ENCODE measurements around the gene ADISSP. TPM values are rescaled to one million over a fixed set of nuclear protein-coding genes. Genes with fewer than 3 reads are reported as not detected.

Gene ADISSP
- total RNA-seq, 1 experiment from 2014 or later, result 99.4 TPM

DNA sequence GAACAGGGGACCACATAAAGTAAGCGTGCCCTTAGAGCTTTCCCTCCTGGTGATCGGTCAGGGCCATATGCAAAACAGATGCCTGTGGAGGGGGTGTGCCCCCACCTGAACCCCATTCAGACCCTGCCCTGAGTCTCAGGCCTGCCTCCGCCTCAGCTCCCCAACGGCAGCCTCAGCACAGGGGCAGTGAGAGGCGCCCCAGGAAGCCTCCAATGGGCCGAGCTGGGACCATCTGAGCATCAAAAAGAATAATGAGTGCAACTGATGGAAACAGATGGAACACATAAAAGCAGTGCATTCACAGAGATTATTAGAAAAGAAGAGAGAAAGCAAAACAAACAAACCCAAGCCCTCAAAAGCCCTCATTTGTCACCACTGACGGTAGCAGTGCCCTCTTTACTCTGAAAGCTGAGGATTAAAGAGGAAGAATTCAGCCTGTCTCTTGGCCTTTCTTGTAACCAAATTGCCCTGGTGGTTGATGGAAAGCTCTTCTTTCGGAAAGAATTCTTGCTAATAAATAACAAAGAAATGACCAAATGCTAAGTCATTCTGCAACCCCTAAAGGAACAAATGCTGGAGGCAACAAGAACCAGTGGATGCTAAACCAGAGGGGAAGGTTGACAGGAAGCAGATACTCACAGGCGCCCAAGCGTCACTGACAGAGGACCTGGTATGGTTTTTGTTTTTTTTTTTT, 6.8 kb downstream of the ADISSP start:
- Histone ChIP-seq H4K20me1 (ENCODE audit: insufficient read depth) (no peaks in the 10 kb centered on the region), H3K9ac (ENCODE audit: low read length) (no peak overlapping the region), H3K4me1 (ENCODE audit: control insufficient read depth in 1 of 2, insufficient read depth in 2 of 2, low read length in 2 of 2) (no peaks in the 10 kb centered on the region; a peak in 1 of 4 replicates), H3K27me3 (ENCODE audit: insufficient read depth, low read length) (no peaks in the 10 kb centered on the region), H3K36me3 (ENCODE audit: control insufficient read depth in 1 of 2, insufficient read depth in 2 of 2, low read length in 2 of 2) (peaks cover 3 to 31% of the 10 kb centered on the region in 2 experiments; a peak in 2 of 4 replicates), H3K9me2 (ENCODE audit: insufficient read depth) (no peaks in the 10 kb centered on the region), H3K4me2 (ENCODE audit: low read length) (no peak overlapping the region), H3K27ac (ENCODE audit: low read depth, low read length) (no peak overlapping the region), H3K9me3 (ENCODE audit: control insufficient read depth in 1 of 2, insufficient read depth in 1 of 2, low read depth in 1 of 2, low read length in 2 of 2) (no peaks in the 10 kb centered on the region), H3K4me3 (replicated peaks in 1 of 2; ENCODE audit: low read depth in 1 of 2, low read length in 2 of 2) (no peak overlapping the region), H2AFZ (ENCODE audit: low read depth, low read length, poor library complexity, severe bottlenecking) (no peak overlapping the region), H3K79me2 (ENCODE audit: insufficient read depth, low read length) (peaks cover 43% of the 10 kb centered on the region)
- intact Hi-C loops (cut with micrococcal nuclease), result no loop called here
- CTCF ChIA-PET, result interaction anchor here (0.8 to 1.5 kb wide), 2 partner anchors 13 to 84 kb away, joined by 3 read pairs; no protein-coding TSS in a partner anchor
- TF ChIP-seq RAD21 (IDR thresholded peaks at IDR 0.05; ENCODE audit: low read depth), result no peak
- TF ChIP-seq, protein P1, sequence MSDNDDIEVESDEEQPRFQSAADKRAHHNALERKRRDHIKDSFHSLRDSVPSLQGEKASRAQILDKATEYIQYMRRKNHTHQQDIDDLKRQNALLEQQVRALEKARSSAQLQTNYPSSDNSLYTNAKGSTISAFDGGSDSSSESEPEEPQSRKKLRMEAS (IDR thresholded peaks at IDR 0.05), result no peak
- TF ChIP-seq ZFX (IDR thresholded peaks at IDR 0.05), result no peak
- no peak for TF ChIP-seq YY1 (IDR thresholded peaks at IDR 0.05; ENCODE audit: extremely low read depth, insufficient replicate concordance, low read depth, low read length)
- RAD21 ChIA-PET (ENCODE audit: low non-redundant PET in 1 of 2, low total read pairs in 2 of 2, uncharacterized antibody in 2 of 2, unreplicated experiment in 2 of 2), result no interaction called here
- POLR2A ChIA-PET, result no interaction called here
- ATAC-seq, result no peak
- BruUV-seq (replicated peaks), result no TSS peak
- DNase-seq (ENCODE audit: low read depth, low spot score), result no peak

GRCh38 chr20:3759884-3760283, 7.7 kb downstream of the ADISSP start:
- CTCF ChIA-PET, result no interaction called here
- TF ChIP-seq SRF (IDR thresholded peaks at IDR 0.05; ENCODE audit: low read depth) (no peak), CEBPB (IDR thresholded peaks at IDR 0.05; ENCODE audit: low read depth) (no peak), YY1 (IDR thresholded peaks at IDR 0.05; ENCODE audit: extremely low read depth, insufficient replicate concordance, low read depth, low read length) (no peak), CBX3 (IDR thresholded peaks at IDR 0.05; ENCODE audit: low read depth) (no peak), TCF7L2 (IDR thresholded peaks at IDR 0.05; ENCODE audit: borderline replicate concordance, extremely low read depth, insufficient read depth, insufficient read length) (no peak), ELF1 (IDR thresholded peaks at IDR 0.05; ENCODE audit: borderline replicate concordance, low read depth) (no peak), ATF3 (IDR thresholded peaks at IDR 0.05) (no peak), POLR2A (IDR thresholded peaks at IDR 0.05; ENCODE audit: borderline replicate concordance, extremely low read depth, insufficient read depth, insufficient read length) (no peak)
- TF ChIP-seq, protein P2, sequence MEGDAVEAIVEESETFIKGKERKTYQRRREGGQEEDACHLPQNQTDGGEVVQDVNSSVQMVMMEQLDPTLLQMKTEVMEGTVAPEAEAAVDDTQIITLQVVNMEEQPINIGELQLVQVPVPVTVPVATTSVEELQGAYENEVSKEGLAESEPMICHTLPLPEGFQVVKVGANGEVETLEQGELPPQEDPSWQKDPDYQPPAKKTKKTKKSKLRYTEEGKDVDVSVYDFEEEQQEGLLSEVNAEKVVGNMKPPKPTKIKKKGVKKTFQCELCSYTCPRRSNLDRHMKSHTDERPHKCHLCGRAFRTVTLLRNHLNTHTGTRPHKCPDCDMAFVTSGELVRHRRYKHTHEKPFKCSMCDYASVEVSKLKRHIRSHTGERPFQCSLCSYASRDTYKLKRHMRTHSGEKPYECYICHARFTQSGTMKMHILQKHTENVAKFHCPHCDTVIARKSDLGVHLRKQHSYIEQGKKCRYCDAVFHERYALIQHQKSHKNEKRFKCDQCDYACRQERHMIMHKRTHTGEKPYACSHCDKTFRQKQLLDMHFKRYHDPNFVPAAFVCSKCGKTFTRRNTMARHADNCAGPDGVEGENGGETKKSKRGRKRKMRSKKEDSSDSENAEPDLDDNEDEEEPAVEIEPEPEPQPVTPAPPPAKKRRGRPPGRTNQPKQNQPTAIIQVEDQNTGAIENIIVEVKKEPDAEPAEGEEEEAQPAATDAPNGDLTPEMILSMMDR (IDR thresholded peaks at IDR 0.05 in 2 of 3, conservative IDR thresholded peaks at IDR 0.05 in 1 of 3; ENCODE audit: borderline replicate concordance in 1 of 3, insufficient read depth in 1 of 3, low read depth in 2 of 3, low read length in 2 of 3), result no peak
- H3K9me3 ChIP-seq (ENCODE audit: control insufficient read depth in 1 of 2, insufficient read depth in 1 of 2, low read depth in 1 of 2, low read length in 2 of 2), result no peaks in the 10 kb centered on the region

More at GRCh38 chr20:3759884-3760283, 7.7 kb downstream of the ADISSP start:
- Histone ChIP-seq H2AFZ (ENCODE audit: low read depth, low read length, poor library complexity, severe bottlenecking) (no peak overlapping the region), H3K4me2 (ENCODE audit: low read length) (no peak overlapping the region), H3K4me3 (replicated peaks in 1 of 2; ENCODE audit: low read depth in 1 of 2, low read length in 2 of 2) (no peak overlapping the region), H3K9ac (ENCODE audit: low read length) (no peak overlapping the region), H3K27me3 (ENCODE audit: insufficient read depth, low read length) (no peaks in the 10 kb centered on the region), H3K79me2 (ENCODE audit: insufficient read depth, low read length) (peaks cover 34% of the 10 kb centered on the region), H3K27ac (ENCODE audit: low read depth, low read length) (no peak overlapping the region; the same call in 1 of the 2 replicates), H3K9me2 (ENCODE audit: insufficient read depth) (no peaks in the 10 kb centered on the region), H3K36me3 (ENCODE audit: control insufficient read depth in 1 of 2, insufficient read depth in 2 of 2, low read length in 2 of 2) (peaks cover 6 to 37% of the 10 kb centered on the region in 2 experiments; a peak in 3 of 4 replicates), H3K4me1 (ENCODE audit: control insufficient read depth in 1 of 2, insufficient read depth in 2 of 2, low read length in 2 of 2) (no peaks in the 10 kb centered on the region), H4K20me1 (ENCODE audit: insufficient read depth) (no peaks in the 10 kb centered on the region)
- BruUV-seq (replicated peaks), result no TSS peak
- no peak for ATAC-seq
- POLR2A ChIA-PET, result no interaction called here
- RAD21 ChIA-PET (ENCODE audit: low non-redundant PET in 1 of 2, low total read pairs in 2 of 2, uncharacterized antibody in 2 of 2, unreplicated experiment in 2 of 2), result no interaction called here
- intact Hi-C loops (cut with micrococcal nuclease), result no loop called here
- DNase-seq (ENCODE audit: low read depth, low spot score), result no peak

Data from HCT116 (cell line).